Lower leg skin (tissue), 4 donors: Measurements from ENCODE around the gene PRMT2. TPM values are rescaled to one million over a fixed set of nuclear protein-coding genes. Genes with fewer than 3 reads are reported as not detected.

Experiments
- DNase-seq, 2 donors: peaks; one replicate each; pipeline ENCODE4 v3.0.0-alpha.2; 2019; ENCODE audit warnings: low spot score in 2 of 2
- H3K4me3 ChIP-seq: fragments of 200-600 bp; sonication (generic); 2 replicates; pipeline ENCODE4 v1.5.1; 2017; ENCODE audit warnings: mild to moderate bottlenecking, low read depth; ENCODE audit not compliant: poor library complexity, severe bottlenecking
- CTCF ChIP-seq, 3 donors: fragments of 450-650 bp; IDR thresholded peaks; one replicate each; pipeline ENCODE4 v1.5.1; 2016; ENCODE audit warnings: antibody characterized with exemption in 3 of 3, mild to moderate bottlenecking in 3 of 3, moderate library complexity in 2 of 3
- POLR2A ChIP-seq, 2 donors: fragments of 450-650 bp; IDR thresholded peaks; one replicate each; pipeline ENCODE4 v1.6.1; 2016 to 2017; ENCODE audit warnings: antibody characterized with exemption in 2 of 2, mild to moderate bottlenecking in 1 of 2, moderate library complexity in 1 of 2
- WGBS, 2 donors: methylation state at CpG; one replicate each; pipeline ENCODE4 v1.1.5; 2018; 5-methylcytosine and 5-hydroxymethylcytosine counted together
- intact Hi-C: fragments of 100-400 bp; cut with DNase I; formaldehyde crosslinking; loops from one replicate; pipeline ENCODE4 v1.15.0; 2023; ENCODE audit warnings: low total_unique reads
- total RNA-seq, 4 donors: library from RNA; depleted of rRNA; stranded (reverse); fragments of >200 nt; gene quantifications; one replicate each; pipeline ENCODE4 v1.1.0, GENCODE V29; 2016

Gene PRMT2
- total RNA-seq, 4 donors from 2014 or later: 88.0 to 115 (median 95.2) TPM

DNA sequence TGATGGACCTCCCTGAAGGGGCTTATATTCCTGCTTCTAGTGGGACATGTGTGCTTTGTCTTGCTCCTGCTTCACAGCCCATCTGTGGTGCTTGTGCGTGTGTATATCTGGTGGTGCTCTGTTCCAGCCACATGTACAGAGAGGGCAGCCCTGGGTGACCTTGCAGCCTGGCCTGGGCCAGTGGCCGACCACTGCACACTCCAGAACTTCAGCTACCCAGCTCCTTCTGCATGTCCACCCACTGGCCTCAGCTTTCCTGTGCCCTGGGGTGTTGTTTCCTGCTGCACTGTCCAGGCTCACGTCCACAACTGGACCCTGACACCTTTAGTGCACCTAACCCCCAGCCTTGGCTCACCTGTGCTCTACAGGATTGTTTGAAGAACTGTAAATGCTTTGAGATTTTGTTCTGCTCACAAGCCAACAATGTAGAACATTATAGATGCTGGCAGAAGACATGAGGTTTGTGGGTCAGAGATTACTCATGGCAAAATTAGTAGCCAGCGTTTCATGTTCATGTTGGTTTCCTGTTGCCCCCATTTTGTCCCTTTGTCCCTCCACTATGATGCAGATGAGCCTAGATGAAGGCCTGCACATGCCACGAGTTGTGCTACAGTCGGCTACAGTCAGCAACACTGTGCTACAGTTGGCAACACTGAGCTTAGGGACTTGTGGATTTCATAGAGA is 25.3 kb upstream of the PRMT2 start:
- no peak for DNase-seq
- no peak overlapping the region for H3K4me3 ChIP-seq
- intact Hi-C loops: no loop called here
- no peak for TF ChIP-seq CTCF (IDR thresholded peaks at IDR 0.05)
- TF ChIP-seq POLR2A (IDR thresholded peaks at IDR 0.05): no peak
- 86 to 91% methylated on average over 6 of the region's 6 CpGs for WGBS, 2 donors

- DNase-seq: no peak
- TF ChIP-seq CTCF (IDR thresholded peaks at IDR 0.05) (no peak), POLR2A (IDR thresholded peaks at IDR 0.05) (no peak)
- H3K4me3 ChIP-seq: no peak overlapping the region
- intact Hi-C loops: no loop called here
- 80 to 85% methylated on average over 6 of the region's 6 CpGs for WGBS, 2 donors
Observed at GRCh38 chr21:46613391-46613790, 22.1 kb upstream of the PRMT2 start.

DNA sequence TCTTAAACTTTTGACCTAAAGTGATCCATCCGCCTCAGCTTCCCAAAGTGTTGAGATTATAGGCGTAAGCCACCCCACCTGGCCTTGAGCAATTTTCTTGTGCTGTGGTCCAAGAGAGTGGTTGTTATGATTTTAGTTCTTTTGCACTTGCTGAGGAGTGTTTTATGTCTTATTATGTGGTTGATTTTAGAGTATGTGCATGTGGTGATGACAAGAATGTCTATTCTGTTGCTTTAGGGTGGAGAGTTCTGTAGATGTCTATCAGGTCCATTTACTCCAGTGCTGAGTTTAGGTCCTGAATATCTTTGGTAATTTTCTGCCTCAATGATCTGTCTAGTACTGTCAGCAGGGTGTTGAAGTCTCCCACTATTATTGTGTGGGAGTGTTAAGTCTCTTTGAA is 19.4 kb upstream of the PRMT2 start:
- intact Hi-C loops: no loop called here
- DNase-seq: no peak
- 94 to 95% methylated on average over 2 of the region's 2 CpGs for WGBS, 2 donors
- H3K4me3 ChIP-seq: no peak overlapping the region
- no peak for TF ChIP-seq CTCF (IDR thresholded peaks at IDR 0.05)
- no peak for TF ChIP-seq POLR2A (IDR thresholded peaks at IDR 0.05)

- intact Hi-C loops: no loop called here
- WGBS, 2 donors: 100% methylated on average over 1 of the region's 1 CpG
Observed at GRCh38 chr21:46616656-46617055, 18.8 kb upstream of the PRMT2 start.

DNA sequence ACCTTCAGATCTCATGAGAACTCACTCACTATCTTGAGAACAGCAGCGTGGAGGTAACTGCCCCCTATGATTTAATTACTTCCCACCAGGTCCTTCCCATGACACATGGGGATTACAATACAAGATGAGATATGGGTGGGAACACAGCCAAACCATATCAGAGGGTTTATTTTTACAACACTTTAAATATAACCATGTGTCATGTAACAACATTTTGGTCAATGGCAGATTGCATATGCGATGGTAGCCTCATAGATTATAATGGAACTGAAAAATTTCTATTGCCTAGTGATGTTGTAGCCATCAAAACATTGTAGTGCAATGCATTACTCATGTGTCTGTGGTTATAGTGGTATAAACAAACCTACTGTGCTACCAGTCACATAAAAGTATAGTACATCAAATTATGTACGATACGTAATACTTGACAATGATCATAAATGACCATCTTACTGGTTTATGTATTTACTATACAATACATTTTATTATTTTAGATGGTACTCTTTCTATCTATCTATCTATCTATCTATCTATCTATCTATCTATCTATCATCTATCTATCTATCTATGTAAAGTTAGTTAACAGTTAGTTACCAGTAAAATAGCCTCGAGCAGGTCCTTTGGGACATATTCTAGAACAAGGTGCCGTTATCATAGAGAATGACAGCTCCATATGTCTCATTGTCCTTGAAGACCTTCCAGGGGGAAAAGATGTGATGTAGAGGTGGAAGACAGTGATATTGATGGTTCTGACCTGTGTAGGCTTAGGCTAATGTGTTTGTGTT is 18.0 kb upstream of the PRMT2 start:
- TF ChIP-seq CTCF (IDR thresholded peaks at IDR 0.05): no peak
- no peak for TF ChIP-seq POLR2A (IDR thresholded peaks at IDR 0.05)
- no peak for DNase-seq
- intact Hi-C loops: no loop called here
- 68 to 71% methylated on average over 6 of the region's 6 CpGs for WGBS, 2 donors
- H3K4me3 ChIP-seq: no peak overlapping the region

More at GRCh38 chr21:46616656-46617055, 18.8 kb upstream of the PRMT2 start:
- no peak for DNase-seq
- no peak overlapping the region for H3K4me3 ChIP-seq
- no peak for TF ChIP-seq CTCF (IDR thresholded peaks at IDR 0.05)
- TF ChIP-seq POLR2A (IDR thresholded peaks at IDR 0.05): no peak
